AG04449 (cell line): ENCODE results near the gene RRAD.

Experiments used
- CTCF ChIA-PET: fragments of 350-600 bp; formaldehyde crosslinking; extraction: SDS; loops from one replicate; lab custom pipeline; 2021; ENCODE audit warnings: antibody characterized with exemption; lab: Yijun Ruan, JAX
- POLR2A ChIA-PET: fragments of 400-600, 350-600 bp; formaldehyde crosslinking; extraction: SDS; loops from one replicate; lab custom pipeline; 2020; ENCODE audit warnings: antibody characterized with exemption, inconsistent platforms; lab: Yijun Ruan, JAX
- DNase-seq: peaks from one replicate; pipeline ENCODE4 v3.0.0-alpha.2; 2010; ENCODE audit warnings: low read depth, low spot score
- H3K4me3 ChIP-seq: 2 replicates; pipeline ENCODE4 v1.5.1; 2011; ENCODE audit warnings: low read depth, mild to moderate bottlenecking, control low read depth, low read length
- CTCF ChIP-seq: IDR thresholded peaks from one replicate; pipeline ENCODE4 v1.5.1; 2011; ENCODE audit warnings: mild to moderate bottlenecking, moderate library complexity, low read length, control low read depth, inconsistent platforms; ENCODE audit not compliant: insufficient read depth; ENCODE audit errors: missing control alignments

RRAD gene

GRCh38 chr16:66888647-66889615 is 36.4 kb downstream of the RRAD start:
- no peak overlapping the region for H3K4me3 ChIP-seq
- no peak for TF ChIP-seq CTCF
- ChIA-PET CTCF (interaction anchor here (0.8 to 3.2 kb wide), 4 partner anchors 16 to 64 kb away, joined by 3 to 12 read pairs (median 7); partner anchors contain the start of gene NAE1), POLR2A (no interaction called here)
- no peak for DNase-seq

GRCh38 chr16:66886914-66887313 is 38.4 kb downstream of the RRAD start:
- no peak overlapping the region for H3K4me3 ChIP-seq
- DNase-seq = no peak
- POLR2A ChIA-PET = no interaction called here
- TF ChIP-seq CTCF = no peak
- CTCF ChIA-PET = interaction anchor here (0.9 to 3.0 kb wide), 6 partner anchors 9 to 481 kb away, joined by 3 to 21 read pairs (median 6); no protein-coding TSS in a partner anchor

DNA sequence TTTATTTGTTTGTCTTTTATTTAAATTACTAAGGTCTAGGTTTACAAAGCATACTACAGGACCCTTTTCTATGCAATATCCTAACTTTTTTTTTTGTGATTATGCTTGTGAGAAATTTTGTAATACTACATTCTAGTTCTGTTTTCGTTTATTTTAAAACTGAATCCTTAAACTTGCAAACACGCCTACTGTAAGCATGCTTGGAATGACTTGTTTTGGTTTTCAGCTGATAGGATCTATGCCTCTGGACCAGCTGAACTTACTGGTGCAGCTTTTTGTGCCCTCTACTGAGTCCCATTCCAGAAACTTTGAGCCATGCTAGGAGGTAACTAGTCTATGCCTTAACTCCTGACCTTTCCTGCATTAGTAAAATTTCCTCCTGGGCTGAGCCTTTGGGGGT is 39.0 kb downstream of the RRAD start:
- no peak for DNase-seq
- TF ChIP-seq CTCF = no peak
- no peak overlapping the region for H3K4me3 ChIP-seq
- ChIA-PET POLR2A (no interaction called here), CTCF (interaction anchor here (1.4 to 3.0 kb wide), 6 partner anchors 9 to 481 kb away, joined by 4 to 21 read pairs (median 8); no protein-coding TSS in a partner anchor)

GRCh38 chr16:66885491-66885890 is 39.8 kb downstream of the RRAD start:
- no peak overlapping the region for H3K4me3 ChIP-seq
- no peak for DNase-seq
- POLR2A ChIA-PET = no interaction called here
- CTCF ChIA-PET = interaction anchor here (1.4 to 3.0 kb wide), 5 partner anchors 10 to 480 kb away, joined by 4 to 21 read pairs (median 6); no protein-coding TSS in a partner anchor
- TF ChIP-seq CTCF = no peak

DNA sequence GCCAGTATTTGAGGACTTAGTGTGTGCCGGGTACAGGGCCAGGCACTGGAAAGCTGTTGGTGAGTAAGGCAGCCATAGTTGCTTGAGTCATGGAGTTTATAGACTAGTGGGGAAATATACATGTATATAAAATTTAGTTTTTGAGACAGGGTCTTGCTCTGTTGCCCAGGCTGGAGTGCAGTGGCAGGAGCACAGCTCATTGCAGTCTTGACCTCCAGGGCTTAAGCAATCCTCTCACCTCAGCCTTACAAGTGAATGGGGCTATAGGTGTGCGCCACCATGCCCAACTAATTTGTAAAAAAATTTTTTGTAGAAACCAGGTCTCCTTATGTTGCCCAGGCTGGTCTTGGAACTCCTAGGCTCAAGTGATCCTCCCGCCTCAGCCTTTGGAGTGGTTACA is 42.6 kb downstream of the RRAD start:
- no peak for DNase-seq
- ChIA-PET CTCF (interaction anchor here (0.9 to 4.7 kb wide), 9 partner anchors 10 to 272 kb away, joined by 3 to 69 read pairs (median 3); partner anchors contain the start of gene NAE1), POLR2A (interaction anchor here (0.8 kb wide), 2 partner anchors 10 to 20 kb away, joined by 3 to 4 read pairs; no protein-coding TSS in a partner anchor)
- no peak overlapping the region for H3K4me3 ChIP-seq
- TF ChIP-seq CTCF = no peak
